ENCODE data around the gene TMEM63B. TPM values are rescaled to one million over a fixed set of nuclear protein-coding genes. Genes with fewer than 3 reads are reported as not detected.

TMEM63B gene
- total and polyA plus RNA-seq, 9 of the 15 experiments (the other 6 are each of a cell fraction or from before 2014, with no cell fraction given) = 0.14 to 39.4 (median 14.4) TPM

DNA sequence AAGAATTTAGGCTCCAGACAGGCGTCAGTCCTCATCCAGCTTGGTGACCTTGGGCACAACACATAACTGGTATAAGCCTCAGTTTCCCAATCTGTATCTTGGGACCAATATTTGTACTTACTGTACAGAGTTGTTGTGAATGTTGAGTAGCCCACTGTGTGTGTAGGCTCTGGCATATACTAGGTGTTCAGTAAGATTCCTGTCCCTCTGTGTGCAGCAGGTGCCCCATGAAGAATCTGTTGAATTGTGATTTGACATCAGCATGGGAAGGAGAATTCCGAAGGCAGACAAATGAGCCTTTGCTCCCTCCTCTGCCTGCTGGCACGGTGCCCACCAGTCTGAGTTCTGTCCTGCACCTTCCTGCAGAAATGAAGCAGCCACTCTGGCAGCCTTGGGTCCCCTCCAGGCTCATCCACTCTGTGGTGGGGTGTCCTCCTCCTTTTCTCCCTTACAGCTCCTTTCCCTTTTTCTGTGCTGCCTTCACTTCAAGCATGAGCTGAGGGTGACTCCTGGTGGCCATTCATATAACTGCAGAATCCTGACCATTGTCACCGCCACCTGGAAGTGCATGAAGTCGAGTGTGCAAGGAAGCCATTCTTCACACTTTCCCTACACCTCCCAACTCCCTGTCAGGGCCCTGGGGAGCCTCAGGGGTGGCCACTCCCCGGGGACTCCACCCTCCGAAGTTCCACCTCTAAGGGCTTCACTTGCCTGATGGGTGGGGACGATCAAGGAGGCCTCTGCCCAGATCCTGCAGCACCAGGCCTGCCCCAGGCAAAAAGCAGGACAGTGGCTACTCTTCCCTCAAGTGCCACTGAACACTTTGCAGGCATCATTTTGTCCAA, 48.3 kb upstream of the TMEM63B start:
- no peak overlapping the region for H3K4me3 ChIP-seq
- POLR2A ChIA-PET = interaction anchor here (0.6 to 2.2 kb wide), 17 partner anchors 10 to 905 kb away, joined by 3 to 9 read pairs (median 4); partner anchors contain the start of genes GTPBP2 and VEGFA
- peak; percentile 96 for FAIRE-seq
- no peak for TF ChIP-seq RBM14 (IDR thresholded peaks at IDR 0.05; ENCODE audit: borderline replicate concordance, insufficient read depth, low read depth, low read length)
- no peak for TF ChIP-seq GTF2B (IDR thresholded peaks at IDR 0.05; ENCODE audit: extremely low read depth, insufficient read length)
- no peak for TF ChIP-seq BCL6 (CRISPR knock-in tag; IDR thresholded peaks at IDR 0.05)
- no peak for TF ChIP-seq ZNF347 (CRISPR knock-in tag; IDR thresholded peaks at IDR 0.05; ENCODE audit: low read depth)
- no peak for TF ChIP-seq TAF9B (IDR thresholded peaks at IDR 0.05; ENCODE audit: partially characterized antibody)
- TF ChIP-seq ZFP30 (CRISPR knock-in tag; IDR thresholded peaks at IDR 0.05; ENCODE audit: borderline replicate concordance) = no peak
- TF ChIP-seq, protein P1, sequence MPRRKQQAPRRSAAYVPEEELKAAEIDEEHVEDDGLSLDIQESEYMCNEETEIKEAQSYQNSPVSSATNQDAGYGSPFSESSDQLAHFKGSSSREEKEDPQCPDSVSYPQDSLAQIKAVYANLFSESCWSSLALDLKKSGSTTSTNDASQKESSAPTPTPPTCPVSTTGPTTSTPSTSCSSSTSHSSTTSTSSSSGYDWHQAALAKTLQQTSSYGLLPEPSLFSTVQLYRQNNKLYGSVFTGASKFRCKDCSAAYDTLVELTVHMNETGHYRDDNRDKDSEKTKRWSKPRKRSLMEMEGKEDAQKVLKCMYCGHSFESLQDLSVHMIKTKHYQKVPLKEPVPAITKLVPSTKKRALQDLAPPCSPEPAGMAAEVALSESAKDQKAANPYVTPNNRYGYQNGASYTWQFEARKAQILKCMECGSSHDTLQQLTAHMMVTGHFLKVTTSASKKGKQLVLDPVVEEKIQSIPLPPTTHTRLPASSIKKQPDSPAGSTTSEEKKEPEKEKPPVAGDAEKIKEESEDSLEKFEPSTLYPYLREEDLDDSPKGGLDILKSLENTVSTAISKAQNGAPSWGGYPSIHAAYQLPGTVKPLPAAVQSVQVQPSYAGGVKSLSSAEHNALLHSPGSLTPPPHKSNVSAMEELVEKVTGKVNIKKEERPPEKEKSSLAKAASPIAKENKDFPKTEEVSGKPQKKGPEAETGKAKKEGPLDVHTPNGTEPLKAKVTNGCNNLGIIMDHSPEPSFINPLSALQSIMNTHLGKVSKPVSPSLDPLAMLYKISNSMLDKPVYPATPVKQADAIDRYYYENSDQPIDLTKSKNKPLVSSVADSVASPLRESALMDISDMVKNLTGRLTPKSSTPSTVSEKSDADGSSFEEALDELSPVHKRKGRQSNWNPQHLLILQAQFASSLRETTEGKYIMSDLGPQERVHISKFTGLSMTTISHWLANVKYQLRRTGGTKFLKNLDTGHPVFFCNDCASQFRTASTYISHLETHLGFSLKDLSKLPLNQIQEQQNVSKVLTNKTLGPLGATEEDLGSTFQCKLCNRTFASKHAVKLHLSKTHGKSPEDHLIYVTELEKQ (CRISPR knock-in tag; IDR thresholded peaks at IDR 0.05) = no peak
- peak; percentile 46; the same call in 1 of the 2 replicates for TF ChIP-seq CREM (IDR thresholded peaks at IDR 0.05; ENCODE audit: low read depth)
- no peak for TF ChIP-seq ZNF174 (CRISPR knock-in tag; IDR thresholded peaks at IDR 0.05)
- TF ChIP-seq ZNF12 (CRISPR knock-in tag; IDR thresholded peaks at IDR 0.05) = 0 out of 2 replicates have a peak, but pooled peaks have one; percentile 27
- TF ChIP-seq TEAD1 (CRISPR knock-in tag; IDR thresholded peaks at IDR 0.05) = peak in 1 of 2 experiments; percentile 88; a peak in 2 of 4 replicates
- 0 out of 4 replicates have a peak, but pooled peaks of 1 of the 2 experiments have one; percentile 26 for TF ChIP-seq FOXK2 (conservative IDR thresholded peaks at IDR 0.05 in 1 of 2, IDR thresholded peaks at IDR 0.05 in 1 of 2; ENCODE audit: low read depth in 2 of 2)
- 0 out of 2 replicates have a peak, but pooled peaks have one; percentile 12 for TF ChIP-seq ARID1B (IDR thresholded peaks at IDR 0.05)
- no peak for TF ChIP-seq ZNF175 (CRISPR knock-in tag; IDR thresholded peaks at IDR 0.05; ENCODE audit: low read depth)
- TF ChIP-seq JUNB (CRISPR knock-in tag; conservative IDR thresholded peaks at IDR 0.05) = no peak
- 0 out of 2 replicates have a peak, but pooled peaks have one; percentile 43 for TF ChIP-seq ATF7 (IDR thresholded peaks at IDR 0.05)
- no peak for TF ChIP-seq ZC3H11A (IDR thresholded peaks at IDR 0.05; ENCODE audit: low read depth, low read length)

More for the DNA sequence above, 48.3 kb upstream of the TMEM63B start:
- Histone ChIP-seq H3K4me2 (ENCODE audit: insufficient read depth, low read length) (peak overlapping the region; percentile 14; the same call in 1 of the 2 replicates), H3K9me1 (ENCODE audit: control insufficient read depth, insufficient read depth, low read length) (no peaks in the 10 kb centered on the region), H3K27me3 (ENCODE audit: control insufficient read depth in 2 of 2, insufficient read depth in 2 of 2, low read length in 2 of 2) (no peaks in the 10 kb centered on the region; a peak in 1 of 5 replicates), H3K27ac (ENCODE audit: extremely low read depth, low read depth, low read length) (no peak overlapping the region), H3K9me3 (replicated peaks; ENCODE audit: control insufficient read depth, insufficient read depth, low read depth, low read length) (no peaks in the 10 kb centered on the region), H2AFZ (ENCODE audit: low read depth, low read length) (peak overlapping the region; percentile 65; the same call in 1 of the 2 replicates), H3K9ac (ENCODE audit: insufficient read depth in 1 of 2, low read depth in 2 of 2, low read length in 2 of 2) (peak overlapping the region in 1 of 2 experiments; percentile 74; a peak in 2 of 4 replicates), H3K4me1 (replicated peaks in 1 of 2; ENCODE audit: control insufficient read depth in 2 of 2, insufficient read depth in 2 of 2, low read length in 2 of 2) (peaks cover 36 to 48% of the 10 kb centered on the region in 2 experiments; a peak in 4 of 5 replicates), H3K79me2 (ENCODE audit: control insufficient read depth, insufficient read depth, low read length) (peaks cover 4% of the 10 kb centered on the region; the same call in 1 of the 3 replicates), H4K20me1 (replicated peaks; ENCODE audit: control insufficient read depth, insufficient read depth, low read length) (no peaks in the 10 kb centered on the region), H3K36me3 (ENCODE audit: control insufficient read depth, insufficient read depth, low read length) (no peaks in the 10 kb centered on the region; the same call in 2 of the 3 replicates)
- peak; percentile 74 to 90 (median 78) for DNase-seq (ENCODE audit: extremely low read depth in 1 of 4, low spot score in 3 of 4)
- CTCF ChIA-PET (ENCODE audit: low intra/inter-chr PET ratio) = interaction anchor here (0.5 to 4.0 kb wide), 8 partner anchors 73 to 744 kb away, joined by 3 to 60 read pairs (median 8); partner anchors contain the start of gene VEGFA
- 15% methylated on average over 8 of the region's 8 CpGs for WGBS (ENCODE audit: insufficient coverage, low coverage, missing lambda C conversion rate)
- in situ Hi-C loops (cut with MboI) (loop anchor here (5.0 kb wide), 1 partner anchor 412 kb away; no protein-coding TSS in a partner anchor), intact Hi-C loops (cut with micrococcal nuclease) (loop anchor here (1.0 to 10.0 kb wide), 6 partner anchors 242 to 814 kb away; no protein-coding TSS in a partner anchor)
- no TSS peak for BruUV-seq (replicated peaks)
- peak; percentile 67 for ATAC-seq
